Gastrocnemius medialis (tissue), 4 donors: Measurements from ENCODE around the gene CAB39.

ENCODE experiments used
- POLR2A ChIP-seq, 2 donors: fragments of 450-650 bp; IDR thresholded peaks; one replicate each; pipeline ENCODE4 v1.6.1; 2017; ENCODE audit warnings: antibody characterized with exemption in 2 of 2, mild to moderate bottlenecking in 2 of 2, moderate library complexity in 2 of 2
- TF ChIP-seq, protein P1 (sequence below), 5 experiments: fragments of 450-650 bp in 3 of 5; fragments of 200-600 bp in 2 of 5; sonication (generic) in 2 of 5; IDR thresholded peaks in 4 of 5; conservative IDR thresholded peaks in 1 of 5; 1 replicate in 4 of 5; 2 replicates in 1 of 5; pipeline ENCODE4 v1.5.1; 2016 to 2019; ENCODE audit warnings: antibody characterized with exemption in 5 of 5, mild to moderate bottlenecking in 3 of 5, moderate library complexity in 3 of 5

DNA sequence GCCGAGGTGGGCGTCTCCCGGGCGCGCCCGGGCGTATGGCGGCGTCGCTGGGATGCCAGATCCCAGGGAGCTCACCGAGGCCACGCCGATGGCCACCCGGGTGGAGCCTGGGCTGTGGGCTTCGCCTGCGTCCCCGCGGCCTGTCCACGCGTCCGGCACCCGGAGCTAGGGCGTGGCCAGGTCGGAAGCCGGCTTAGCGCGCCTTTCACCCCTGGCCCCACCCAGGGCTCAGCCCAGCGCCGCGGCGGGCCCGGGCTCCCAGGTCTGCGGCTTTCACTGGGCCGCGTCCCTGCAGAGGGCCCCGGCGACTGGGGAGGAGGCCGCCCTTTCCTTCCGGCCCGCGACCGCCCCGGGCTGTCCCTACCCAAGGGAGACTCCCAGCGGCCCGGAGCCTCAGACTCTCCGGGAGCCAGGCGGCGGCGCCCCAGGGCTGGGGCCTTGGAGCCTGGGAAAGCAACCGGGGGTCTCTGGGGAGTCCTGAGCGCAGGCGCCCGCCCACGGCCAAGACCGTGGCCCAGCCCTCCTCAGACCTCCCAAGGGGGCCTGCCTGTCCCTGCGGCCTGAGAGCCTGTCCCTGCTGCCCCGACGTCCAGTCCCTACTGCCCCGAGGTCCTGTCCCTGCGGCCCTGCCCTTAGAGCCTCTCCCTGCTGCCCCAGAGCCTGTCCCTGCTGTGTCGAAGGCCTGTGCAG lies 115.8 kb downstream of the CAB39 start:
- TF ChIP-seq, protein P1, sequence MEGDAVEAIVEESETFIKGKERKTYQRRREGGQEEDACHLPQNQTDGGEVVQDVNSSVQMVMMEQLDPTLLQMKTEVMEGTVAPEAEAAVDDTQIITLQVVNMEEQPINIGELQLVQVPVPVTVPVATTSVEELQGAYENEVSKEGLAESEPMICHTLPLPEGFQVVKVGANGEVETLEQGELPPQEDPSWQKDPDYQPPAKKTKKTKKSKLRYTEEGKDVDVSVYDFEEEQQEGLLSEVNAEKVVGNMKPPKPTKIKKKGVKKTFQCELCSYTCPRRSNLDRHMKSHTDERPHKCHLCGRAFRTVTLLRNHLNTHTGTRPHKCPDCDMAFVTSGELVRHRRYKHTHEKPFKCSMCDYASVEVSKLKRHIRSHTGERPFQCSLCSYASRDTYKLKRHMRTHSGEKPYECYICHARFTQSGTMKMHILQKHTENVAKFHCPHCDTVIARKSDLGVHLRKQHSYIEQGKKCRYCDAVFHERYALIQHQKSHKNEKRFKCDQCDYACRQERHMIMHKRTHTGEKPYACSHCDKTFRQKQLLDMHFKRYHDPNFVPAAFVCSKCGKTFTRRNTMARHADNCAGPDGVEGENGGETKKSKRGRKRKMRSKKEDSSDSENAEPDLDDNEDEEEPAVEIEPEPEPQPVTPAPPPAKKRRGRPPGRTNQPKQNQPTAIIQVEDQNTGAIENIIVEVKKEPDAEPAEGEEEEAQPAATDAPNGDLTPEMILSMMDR (IDR thresholded peaks at IDR 0.05 in 4 of 5, conservative IDR thresholded peaks at IDR 0.05 in 1 of 5) = no peak
- no peak for TF ChIP-seq POLR2A (IDR thresholded peaks at IDR 0.05)
